Right atrium auricular region (tissue), 2 donors: Measurements from ENCODE around the gene ACO1. TPM values are rescaled to one million over a fixed set of nuclear protein-coding genes. Genes with fewer than 3 reads are reported as not detected.
A peak's percentile ranks its signal among the peaks of the same experiment; 100 is the strongest.

Experiments
- DNase-seq: peaks from one replicate; pipeline ENCODE4 v3.0.0-alpha.2; 2019; ENCODE audit warnings: low spot score
- H3K27ac ChIP-seq, 2 donors: fragments of 200-600 bp; sonication (generic); 1 replicate in 1 of 2; 2 replicates in 1 of 2; pipeline ENCODE4 v1.5.1; 2016 to 2019
- H3K27me3 ChIP-seq, 2 donors: fragments of 200-600 bp; sonication (generic); one replicate each; pipeline versions ENCODE4 v1.5.1 to v1.6.0; 2017 to 2019
- H3K36me3 ChIP-seq: fragments of 200-600 bp; sonication (generic); one replicate; pipeline ENCODE4 v1.5.1; 2016
- H3K4me1 ChIP-seq, 2 donors: fragments of 200-600 bp; sonication (generic); one replicate each; pipeline versions ENCODE4 v1.5.1 to v1.6.0; 2017 to 2019
- H3K4me3 ChIP-seq, 2 donors: fragments of 200-600 bp; sonication (generic); 1 replicate in 1 of 2; 2 replicates in 1 of 2; pipeline ENCODE4 v1.5.1; 2017 to 2019; ENCODE audit warnings: mild to moderate bottlenecking in 1 of 2, moderate library complexity in 1 of 2
- H3K9me3 ChIP-seq, 2 donors: fragments of 200-600 bp; sonication (generic); one replicate each; pipeline ENCODE4 v1.5.1; 2019
- total RNA-seq, 2 donors: library from RNA; depleted of rRNA; stranded (reverse); fragments of >200 nt; gene quantifications; one replicate each; pipeline ENCODE4 v1.1.0, GENCODE V29; 2016
- TF ChIP-seq, protein P1 (sequence below), 2 donors: fragments of 200-600 bp; sonication (generic); IDR thresholded peaks; one replicate each; pipeline ENCODE4 v1.5.1; 2019; ENCODE audit warnings: antibody characterized with exemption in 2 of 2

Gene ACO1
- total RNA-seq, 2 donors from 2014 or later, result 37.2 to 43.8 TPM

DNA sequence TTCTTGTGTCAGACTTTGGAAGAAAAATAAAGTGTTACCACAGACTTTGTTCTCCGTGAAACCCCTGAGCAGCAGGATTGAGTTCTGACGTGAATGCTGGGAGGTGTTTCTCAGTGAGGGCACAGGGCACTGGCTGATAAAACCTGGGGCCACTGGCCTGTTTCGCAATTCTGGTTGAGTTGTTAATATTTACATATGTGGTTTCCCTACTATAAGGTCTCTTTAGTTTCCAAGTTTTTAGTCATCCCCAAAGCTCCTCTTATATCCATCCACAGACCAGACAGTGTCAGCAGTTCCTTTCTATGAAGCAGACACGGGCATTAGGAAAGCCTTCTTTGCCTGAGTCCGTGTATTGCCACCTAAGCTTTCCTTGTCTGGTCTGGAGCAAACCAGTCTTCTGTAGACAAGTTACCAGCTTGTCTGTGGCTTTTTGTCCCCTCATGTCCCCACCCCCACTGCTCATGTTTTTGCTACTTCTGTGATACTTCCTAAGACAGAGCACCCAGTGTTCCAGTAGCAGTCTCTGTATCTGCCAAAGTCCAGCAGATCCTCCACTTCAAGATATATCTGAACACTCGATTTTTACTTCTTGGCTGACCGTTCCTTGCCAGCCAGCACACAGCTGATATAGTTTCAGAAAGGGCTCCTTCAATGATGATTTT is 42.0 kb downstream of the ACO1 start:
- H3K27ac ChIP-seq, result no peak overlapping the region
- H3K27me3 ChIP-seq, result no peaks in the 10 kb centered on the region
- TF ChIP-seq, protein P1, sequence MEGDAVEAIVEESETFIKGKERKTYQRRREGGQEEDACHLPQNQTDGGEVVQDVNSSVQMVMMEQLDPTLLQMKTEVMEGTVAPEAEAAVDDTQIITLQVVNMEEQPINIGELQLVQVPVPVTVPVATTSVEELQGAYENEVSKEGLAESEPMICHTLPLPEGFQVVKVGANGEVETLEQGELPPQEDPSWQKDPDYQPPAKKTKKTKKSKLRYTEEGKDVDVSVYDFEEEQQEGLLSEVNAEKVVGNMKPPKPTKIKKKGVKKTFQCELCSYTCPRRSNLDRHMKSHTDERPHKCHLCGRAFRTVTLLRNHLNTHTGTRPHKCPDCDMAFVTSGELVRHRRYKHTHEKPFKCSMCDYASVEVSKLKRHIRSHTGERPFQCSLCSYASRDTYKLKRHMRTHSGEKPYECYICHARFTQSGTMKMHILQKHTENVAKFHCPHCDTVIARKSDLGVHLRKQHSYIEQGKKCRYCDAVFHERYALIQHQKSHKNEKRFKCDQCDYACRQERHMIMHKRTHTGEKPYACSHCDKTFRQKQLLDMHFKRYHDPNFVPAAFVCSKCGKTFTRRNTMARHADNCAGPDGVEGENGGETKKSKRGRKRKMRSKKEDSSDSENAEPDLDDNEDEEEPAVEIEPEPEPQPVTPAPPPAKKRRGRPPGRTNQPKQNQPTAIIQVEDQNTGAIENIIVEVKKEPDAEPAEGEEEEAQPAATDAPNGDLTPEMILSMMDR (IDR thresholded peaks at IDR 0.05), result no peak
- H3K9me3 ChIP-seq, result no peaks in the 10 kb centered on the region
- peaks cover 0 to 8% of the 10 kb centered on the region in 2 donors for H3K4me1 ChIP-seq
- no peak overlapping the region for H3K4me3 ChIP-seq
- no peak for DNase-seq
- peaks cover 24% of the 10 kb centered on the region for H3K36me3 ChIP-seq

DNA sequence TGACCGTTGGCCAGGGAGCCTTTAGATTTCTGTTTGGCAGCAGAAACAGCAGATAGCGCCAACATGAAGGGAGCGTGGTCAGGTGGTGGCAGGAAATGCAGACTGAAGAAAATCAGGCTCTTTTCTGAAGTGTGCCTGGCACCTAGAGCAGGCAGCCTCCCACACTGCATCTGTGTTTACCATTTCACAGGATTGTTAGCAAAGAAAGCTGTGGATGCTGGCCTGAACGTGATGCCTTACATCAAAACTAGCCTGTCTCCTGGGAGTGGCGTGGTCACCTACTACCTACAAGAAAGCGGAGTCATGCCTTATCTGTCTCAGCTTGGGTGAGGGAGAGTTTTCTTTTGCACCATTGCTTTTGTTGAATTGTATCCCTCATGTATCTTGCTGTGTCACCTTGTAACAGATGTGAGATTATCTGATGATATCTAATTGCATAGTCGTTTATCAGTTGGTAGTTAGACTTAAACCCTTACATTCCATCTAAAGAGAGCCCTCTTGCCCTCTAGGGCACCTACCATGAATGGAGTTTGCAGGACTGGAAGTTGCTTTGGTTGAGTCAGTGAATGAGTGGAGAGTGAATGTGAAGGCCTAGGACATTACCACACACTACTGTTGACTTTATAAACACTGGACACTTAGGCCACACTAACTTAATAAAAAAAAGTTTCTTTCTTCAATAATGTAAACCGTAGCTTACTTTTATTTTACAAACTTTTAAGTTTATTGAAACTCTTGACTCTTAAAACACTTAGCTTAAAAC is 42.8 kb downstream of the ACO1 start:
- peaks cover 31% of the 10 kb centered on the region for H3K36me3 ChIP-seq
- DNase-seq, result no peak

DNA sequence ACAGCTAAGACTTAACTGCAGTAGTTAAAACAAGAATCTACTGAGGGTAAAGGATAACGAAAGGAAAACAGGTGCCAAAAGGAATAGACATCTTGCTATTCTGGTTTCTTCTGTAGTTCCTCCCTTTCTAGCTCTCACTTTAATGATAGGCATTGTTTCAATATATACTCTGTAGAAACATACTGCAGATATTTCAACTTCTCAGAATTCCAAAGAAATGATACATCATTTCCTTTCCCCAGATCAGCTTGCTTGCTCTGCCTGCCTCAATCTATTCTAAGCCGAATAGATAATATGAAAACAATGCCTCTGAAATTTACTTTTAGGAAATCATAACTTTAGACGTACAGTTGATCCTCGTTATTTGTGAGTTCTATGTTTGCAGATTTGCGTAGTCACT is 46.3 kb downstream of the ACO1 start:
- peaks cover 0 to 8% of the 10 kb centered on the region in 2 donors for H3K4me1 ChIP-seq
- no peak overlapping the region for H3K27ac ChIP-seq
- TF ChIP-seq, protein P1 (IDR thresholded peaks at IDR 0.05), result no peak
- no peaks in the 10 kb centered on the region for H3K9me3 ChIP-seq
- H3K4me3 ChIP-seq, result no peak overlapping the region
- no peak for DNase-seq
- no peaks in the 10 kb centered on the region for H3K27me3 ChIP-seq
- H3K36me3 ChIP-seq, result peaks cover 43% of the 10 kb centered on the region

More for the DNA sequence above, 42.8 kb downstream of the ACO1 start:
- TF ChIP-seq, protein P1 (IDR thresholded peaks at IDR 0.05), result no peak
- Histone ChIP-seq H3K4me1 (peaks cover 0 to 8% of the 10 kb centered on the region in 2 donors), H3K27ac (no peak overlapping the region), H3K9me3 (no peaks in the 10 kb centered on the region), H3K27me3 (no peaks in the 10 kb centered on the region), H3K4me3 (no peak overlapping the region)

DNA sequence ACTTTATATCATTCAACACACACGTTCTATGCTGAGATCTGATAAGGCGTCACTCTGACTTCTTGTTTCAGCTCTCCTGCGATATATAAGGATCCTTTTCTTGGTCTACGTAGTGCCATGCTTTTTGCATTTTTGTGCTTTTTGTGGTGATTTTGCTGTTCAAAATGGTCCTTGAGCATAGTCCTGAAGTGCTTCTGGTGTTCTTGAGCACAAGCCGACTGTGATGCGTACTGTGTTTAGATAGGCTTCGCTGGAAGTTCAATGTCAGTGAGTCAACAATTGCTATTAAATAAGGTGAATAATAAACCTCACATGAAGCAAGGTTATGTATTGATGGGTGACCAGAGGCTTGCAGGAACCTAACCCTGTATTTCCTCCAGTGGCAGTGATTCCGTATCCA is 46.8 kb downstream of the ACO1 start:
- H3K27me3 ChIP-seq, result no peaks in the 10 kb centered on the region
- H3K4me3 ChIP-seq, result no peak overlapping the region
- no peak overlapping the region for H3K27ac ChIP-seq
- TF ChIP-seq, protein P1 (IDR thresholded peaks at IDR 0.05), result no peak
- peaks cover 48% of the 10 kb centered on the region for H3K36me3 ChIP-seq
- H3K9me3 ChIP-seq, result no peaks in the 10 kb centered on the region
- H3K4me1 ChIP-seq, result peaks cover 0 to 8% of the 10 kb centered on the region in 2 donors
- no peak for DNase-seq

DNA sequence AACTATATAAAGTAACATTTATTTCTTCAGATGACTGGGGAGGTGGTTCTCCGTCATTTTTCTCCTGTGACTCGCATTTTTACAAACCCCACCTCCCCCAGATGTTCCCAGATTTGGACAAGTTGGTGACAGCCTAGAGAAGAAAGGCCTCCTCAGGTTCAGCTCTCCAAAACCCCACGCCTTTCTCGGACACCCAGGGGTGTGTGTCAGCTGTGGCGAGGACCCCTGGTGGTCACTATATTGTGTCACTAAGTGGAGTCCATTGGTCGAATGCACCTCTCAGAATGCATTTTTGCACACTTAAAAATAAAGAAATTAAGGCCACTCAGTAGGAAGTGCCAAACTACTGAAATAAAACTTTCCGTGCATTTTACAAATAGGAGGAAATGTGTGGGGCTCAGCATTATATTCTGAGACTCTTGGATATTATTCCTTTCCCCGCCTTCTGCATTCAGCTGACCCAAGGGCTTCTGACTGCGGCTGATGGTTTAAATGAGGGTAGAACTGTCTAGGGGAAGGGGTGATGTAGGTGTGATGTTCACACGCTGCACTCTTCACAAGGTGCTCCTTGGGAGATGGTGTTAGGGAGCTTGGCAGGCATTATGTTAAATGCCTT is 47.6 kb downstream of the ACO1 start:
- H3K9me3 ChIP-seq, result no peaks in the 10 kb centered on the region
- no peak overlapping the region for H3K4me3 ChIP-seq
- DNase-seq, result no peak
- no peak overlapping the region for H3K27ac ChIP-seq
- TF ChIP-seq, protein P1 (IDR thresholded peaks at IDR 0.05), result peak in 1 of 2 donors; percentile 67
- peaks cover 57% of the 10 kb centered on the region for H3K36me3 ChIP-seq
- H3K4me1 ChIP-seq, result no peaks in the 10 kb centered on the region
- no peaks in the 10 kb centered on the region for H3K27me3 ChIP-seq
